K562 (cell line): ENCODE measurements around the gene CSNK1G2. TPM values are rescaled to one million over a fixed set of nuclear protein-coding genes. Genes with fewer than 3 reads are reported as not detected.

Experiments used
- ATAC-seq: fragments of 200-7000 bp; cut with Tn5 transposase; 3 replicates; pipeline ENCODE4 v1.9.1; 2020; ENCODE audit warnings: moderate library complexity
- BruUV-seq: library from RNA; stranded (reverse); fragments of 400-500 nt; replicated peaks from 2 replicates; lab custom pipeline; 2021; lab: Mats Ljungman, UMichigan
- CTCF ChIA-PET: fragments of 300-600 bp; formaldehyde crosslinking; extraction: SDS; loops from one replicate; lab custom pipeline; 2021; ENCODE audit warnings: low intra/inter-chr PET ratio; lab: Yijun Ruan, JAX
- POLR2A ChIA-PET: fragments of 300-600, 350-650 bp; sonication (Branson Sonifier 250); formaldehyde crosslinking; extraction: SDS; loops from one replicate; lab custom pipeline; 2021; ENCODE audit warnings: antibody characterized with exemption, inconsistent platforms; lab: Yijun Ruan, JAX
- DNase-seq, 4 experiments: peaks; one replicate each; pipeline versions ENCODE4 v3.0.0 to v3.0.0-alpha.2; 2011 to 2018; ENCODE audit warnings: low spot score in 3 of 4, mixed read lengths in 3 of 4; ENCODE audit errors: extremely low read depth in 1 of 4
- FAIRE-seq: peaks from 2 replicates; lab custom pipeline; 2011; peaks lifted over from hg19 to GRCh38; lab: Jason Lieb, UNC
- H2AFZ ChIP-seq: 2 replicates; pipeline ENCODE4 v1.6.0; 2011; ENCODE audit warnings: low read depth, low read length, control low read depth, inconsistent platforms
- H3K27ac ChIP-seq: fragments of 200-600 bp; 3 replicates; pipeline ENCODE4 v1.8.0; 2011; ENCODE audit warnings: low read depth, mild to moderate bottlenecking, control low read depth, inconsistent platforms, low read length, moderate library complexity, mixed read lengths; ENCODE audit errors: extremely low read depth
- H3K27me3 ChIP-seq, 2 experiments: fragments of 300-600 bp in 1 of 2; 2 replicates in 1 of 2; 3 replicates in 1 of 2; pipeline versions ENCODE4 v1.6.0 to v1.8.0; 2011; ENCODE audit warnings: inconsistent platforms in 2 of 2, low read length in 2 of 2, mild to moderate bottlenecking in 1 of 2, mixed read lengths in 1 of 2, moderate library complexity in 1 of 2; ENCODE audit not compliant: control insufficient read depth in 2 of 2, insufficient read depth in 2 of 2
- H3K36me3 ChIP-seq: fragments of 300-600 bp; 3 replicates; pipeline ENCODE4 v1.8.0; 2011; ENCODE audit warnings: mild to moderate bottlenecking, low read length, inconsistent platforms; ENCODE audit not compliant: control insufficient read depth, insufficient read depth
- H3K4me1 ChIP-seq, 2 experiments: fragments of 200-600 bp in 1 of 2; replicated peaks in 1 of 2; 2 replicates in 1 of 2; 3 replicates in 1 of 2; pipeline versions ENCODE4 v1.5.1 to v1.8.0; 2011; ENCODE audit warnings: inconsistent platforms in 2 of 2, low read length in 2 of 2, mild to moderate bottlenecking in 1 of 2, mixed read lengths in 1 of 2, moderate library complexity in 1 of 2; ENCODE audit not compliant: control insufficient read depth in 2 of 2, insufficient read depth in 2 of 2
- H3K4me2 ChIP-seq: 2 replicates; pipeline ENCODE4 v1.6.1; 2011; ENCODE audit warnings: low read length, control low read depth, inconsistent platforms, mixed read lengths; ENCODE audit not compliant: insufficient read depth
- H3K4me3 ChIP-seq: fragments of 200-600 bp; sonication (generic), shearing (Covaris generic); 2 replicates; pipeline ENCODE4 v1.5.1; 2016; ENCODE audit warnings: control low read depth, inconsistent platforms
- H3K79me2 ChIP-seq: fragments of 200-600 bp; 3 replicates; pipeline ENCODE4 v1.8.0; 2011; ENCODE audit warnings: low read length, inconsistent platforms; ENCODE audit not compliant: control insufficient read depth, insufficient read depth
- H3K9ac ChIP-seq, 2 experiments: 2 replicates each; pipeline versions ENCODE4 v1.6.0 to v1.6.1; 2011; ENCODE audit warnings: low read depth in 2 of 2, low read length in 2 of 2, control low read depth in 1 of 2, inconsistent platforms in 1 of 2, mild to moderate bottlenecking in 1 of 2, mixed read lengths in 1 of 2; ENCODE audit not compliant: insufficient read depth in 1 of 2
- H3K9me1 ChIP-seq: one replicate; pipeline ENCODE4 v1.6.0; 2011; ENCODE audit warnings: inconsistent platforms, mild to moderate bottlenecking, low read length, moderate library complexity; ENCODE audit not compliant: control insufficient read depth, insufficient read depth
- H3K9me3 ChIP-seq: replicated peaks from 2 replicates; pipeline ENCODE4 v1.5.1; 2011; ENCODE audit warnings: low read depth, low read length, inconsistent platforms; ENCODE audit not compliant: control insufficient read depth, insufficient read depth
- H4K20me1 ChIP-seq: replicated peaks from 2 replicates; pipeline ENCODE4 v1.6.1; 2011; ENCODE audit warnings: low read length, inconsistent platforms, mixed read lengths; ENCODE audit not compliant: control insufficient read depth, insufficient read depth
- HNRNPL ChIP-seq: fragments of 200-400 bp; formaldehyde crosslinking; IDR thresholded peaks from 2 replicates; pipeline ENCODE4 v1.6.1; 2017; ENCODE audit warnings: low read depth, mild to moderate bottlenecking, low read length
- KAT7 ChIP-seq: sonication (generic); formaldehyde crosslinking; IDR thresholded peaks from 2 replicates; pipeline ENCODE4 v1.8.0; 2022; ENCODE audit warnings: missing genetic modification reagents, mild to moderate bottlenecking, borderline replicate concordance
- MCM2 ChIP-seq: fragments of 450-650 bp; IDR thresholded peaks from 2 replicates; pipeline ENCODE4 v1.6.1; 2017; ENCODE audit warnings: low read depth, mild to moderate bottlenecking
- MLX ChIP-seq, 2 experiments: fragments of 450-650 bp in 1 of 2; sonication (generic) in 1 of 2; formaldehyde crosslinking; conservative IDR thresholded peaks; 2 replicates each; pipeline versions ENCODE4 v1.4.0 to v1.8.1; 2020 to 2022; ENCODE audit warnings: mild to moderate bottlenecking in 1 of 2, missing genetic modification reagents in 1 of 2
- PHF20 ChIP-seq: fragments of 450-650 bp; IDR thresholded peaks from 2 replicates; pipeline ENCODE4 v1.6.1; 2018; ENCODE audit not compliant: partially characterized antibody
- PHTF2 ChIP-seq: fragments of 250-450 bp; sonication (Bioruptor Pico); IDR thresholded peaks from 2 replicates; pipeline ENCODE4 v1.5.0; 2021; ENCODE audit warnings: mild to moderate bottlenecking
- POLR2G ChIP-seq: fragments of 200-400 bp; formaldehyde crosslinking; IDR thresholded peaks from 2 replicates; pipeline ENCODE4 v1.6.1; 2017; ENCODE audit warnings: low read depth, mild to moderate bottlenecking, antibody characterized with exemption, low read length, moderate library complexity
- TAF1 ChIP-seq: IDR thresholded peaks from 2 replicates; pipeline ENCODE4 v1.6.1; 2011; ENCODE audit warnings: mild to moderate bottlenecking, low read length, moderate library complexity; ENCODE audit not compliant: insufficient read depth, control insufficient read depth, severe bottlenecking; ENCODE audit errors: extremely low read depth
- ZNF143 ChIP-seq: sonication (generic); formaldehyde crosslinking; IDR thresholded peaks from 2 replicates; pipeline ENCODE4 v1.9.0; 2022; ENCODE audit warnings: mild to moderate bottlenecking, missing genetic modification reagents
- WGBS: fragments of 100-300 bp; shearing (Covaris generic); methylation state at CpG from one replicate; pipeline ENCODE4 v1.1.6; 2016; ENCODE audit warnings: low coverage, mixed read lengths; ENCODE audit not compliant: insufficient coverage; ENCODE audit errors: missing lambda C conversion rate; 5-methylcytosine and 5-hydroxymethylcytosine counted together
- in situ Hi-C: fragments of 300-500 bp; cut with MboI; formaldehyde crosslinking; loops from 4 replicates; pipeline ENCODE4 v1.15.0; 2018; ENCODE audit warnings: inconsistent platforms, mixed read lengths
- intact Hi-C: fragments of 100-400 bp; cut with micrococcal nuclease; formaldehyde crosslinking; loops from 2 replicates; pipeline ENCODE4 v1.14.2; 2022
- polyA plus RNA-seq, 8 experiments: library from polyadenylated mRNA; depleted of rRNA in 4 of 8; stranded (reverse) in 5 of 8; unstranded in 3 of 8; fragments of >200 nt; fragmentation: Nextera tagmentation in 2 of 8; fragmentation: Illumina TruSeq in 1 of 8; extraction: Ambion mirVana in 2 of 8; extraction: Trizol in 1 of 8; gene quantifications; 2 replicates each; pipeline versions ENCODE4 v1.2.1 to v1.2.3, GENCODE V29; 2011 to 2014; ENCODE audit warnings: inconsistent platforms in 1 of 8, missing spikeins in 1 of 8
- total RNA-seq, 7 experiments: library from RNA; depleted of rRNA in 6 of 7; stranded (reverse); fragments of >200 nt in 6 of 7; fragmentation: Illumina TruSeq in 2 of 7; extraction: Trizol in 2 of 7; gene quantifications; 2 replicates each; pipeline versions ENCODE4 v1.2.1 to v1.2.3, GENCODE V29; 2011 to 2021; ENCODE audit warnings: low replicate concordance in 1 of 7

Gene CSNK1G2
- total and polyA plus RNA-seq, 9 of the 15 experiments (the other 6 are each of a cell fraction or from before 2014, with no cell fraction given), result 0.48 to 119 (median 49.5) TPM

GRCh38 chr19:1957562-1958248, 16.7 kb downstream of the CSNK1G2 start:
- no peak for DNase-seq
- Histone ChIP-seq H3K4me2 (no peak overlapping the region), H3K9me3 (no peaks in the 10 kb centered on the region), H3K27ac (no peak overlapping the region), H3K79me2 (peaks cover 75% of the 10 kb centered on the region), H3K4me3 (no peak overlapping the region), H3K36me3 (peaks cover 36% of the 10 kb centered on the region; the same call in 1 of the 3 replicates), H3K4me1 (peaks cover 0 to 70% of the 10 kb centered on the region in 2 experiments; a peak in 2 of 5 replicates), H3K9me1 (no peaks in the 10 kb centered on the region), H3K9ac (no peak overlapping the region; a peak in 1 of 4 replicates), H4K20me1 (peaks cover 18% of the 10 kb centered on the region), H2AFZ (no peak overlapping the region), H3K27me3 (no peaks in the 10 kb centered on the region)
- ATAC-seq, result no peak
- POLR2A ChIA-PET, result interaction anchor here (1.1 kb wide), 1 partner anchor 10 kb away, joined by 4 read pairs; no protein-coding TSS in a partner anchor
- TF ChIP-seq ZNF143 (CRISPR knock-in tag) (no peak), MCM2 (no peak), KAT7 (no peak), POLR2G (0 out of 2 replicates have a peak, but pooled peaks have one; percentile 10), MLX (CRISPR knock-in tag; conservative IDR thresholded peaks at IDR 0.05) (no peak), TAF1 (no peak), PHTF2 (no peak), PHF20 (no peak), HNRNPL (peak; percentile 37; the same call in 1 of the 2 replicates)
- no TSS peak for BruUV-seq
- CTCF ChIA-PET, result no interaction called here
- FAIRE-seq, result no peak
- intact Hi-C loops, result no loop called here
- WGBS, result 82% methylated on average over 27 of the region's 40 CpGs
- in situ Hi-C loops, result no loop called here
